Cardiac muscle cell (in vitro differentiated cells and primary cell): ENCODE results near the gene MINDY4. TPM values are rescaled to one million over a fixed set of nuclear protein-coding genes. Genes with fewer than 3 reads are reported as not detected.

Source experiments
- DNase-seq, 2 donors: peaks; one replicate each; pipeline versions ENCODE4 v3.0.0 to v3.0.0-alpha.2; 2010 to 2017; ENCODE audit warnings: low read depth in 1 of 2, low spot score in 1 of 2
- H3K27ac ChIP-seq: fragments of 200-600 bp; sonication (generic); 2 replicates; pipeline ENCODE4 v1.5.1; 2016
- H3K27me3 ChIP-seq: fragments of 200-600 bp; sonication (generic); 2 replicates; pipeline ENCODE4 v1.6.0; 2016; ENCODE audit warnings: control low read depth
- H3K36me3 ChIP-seq: fragments of 200-600 bp; sonication (generic); 2 replicates; pipeline ENCODE4 v1.5.1; 2016; ENCODE audit warnings: control low read depth
- H3K4me1 ChIP-seq: fragments of 200-600 bp; sonication (generic); 2 replicates; pipeline ENCODE4 v1.8.1; 2017; ENCODE audit warnings: low read depth, mild to moderate bottlenecking, mixed run types
- H3K4me3 ChIP-seq: fragments of 200-600 bp; sonication (generic); 2 replicates; pipeline ENCODE4 v1.5.1; 2016; ENCODE audit warnings: mild to moderate bottlenecking
- H3K9me3 ChIP-seq: fragments of 200-600 bp; sonication (generic); 2 replicates; pipeline ENCODE4 v1.5.1; 2017; ENCODE audit warnings: low read depth, mild to moderate bottlenecking, control low read depth
- polyA plus RNA-seq: library from polyadenylated mRNA; unstranded; fragments of >200 nt; fragmentation: Nextera tagmentation; extraction: Ambion mirVana; gene quantifications from 2 replicates; pipeline ENCODE4 v1.2.1, GENCODE V29; 2016
- total RNA-seq: library from RNA; depleted of rRNA; stranded (reverse); fragments of >200 nt; gene quantifications from 2 replicates; pipeline ENCODE4 v1.2.3, GENCODE V29; 2016
- TF ChIP-seq, protein P1 (sequence below): IDR thresholded peaks from 2 replicates; pipeline ENCODE4 v1.5.1; 2012; ENCODE audit warnings: low read depth, mild to moderate bottlenecking, low read length

The MINDY4 gene
- total and polyA plus RNA-seq, 2 experiments from 2014 or later, result 2.7 to 7.5 TPM

DNA sequence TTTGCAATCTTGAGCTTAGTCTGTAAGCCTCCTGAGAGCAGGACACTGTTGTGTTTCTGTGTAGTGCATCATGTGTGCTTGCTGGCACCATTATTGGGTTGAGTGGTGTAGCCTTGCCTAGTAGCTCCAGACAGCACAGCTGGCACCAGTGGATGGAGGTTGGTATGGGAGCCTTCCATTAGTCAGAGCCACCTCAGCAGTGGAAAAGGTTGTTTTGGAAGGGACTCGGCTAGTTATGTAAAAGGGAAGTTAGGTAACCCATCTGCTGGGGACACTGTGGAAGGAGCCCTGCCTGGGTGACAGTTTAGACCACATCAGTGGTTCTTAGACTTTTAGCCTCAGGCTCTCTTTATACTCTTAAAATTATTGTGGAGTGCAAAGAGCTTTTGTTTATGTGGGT lies 16.3 kb downstream of the MINDY4 start:
- peaks cover 2% of the 10 kb centered on the region for H3K4me1 ChIP-seq
- no peaks in the 10 kb centered on the region for H3K9me3 ChIP-seq
- no peak for DNase-seq
- no peaks in the 10 kb centered on the region for H3K36me3 ChIP-seq
- no peaks in the 10 kb centered on the region for H3K27me3 ChIP-seq
- H3K27ac ChIP-seq, result no peak overlapping the region
- TF ChIP-seq, protein P1, sequence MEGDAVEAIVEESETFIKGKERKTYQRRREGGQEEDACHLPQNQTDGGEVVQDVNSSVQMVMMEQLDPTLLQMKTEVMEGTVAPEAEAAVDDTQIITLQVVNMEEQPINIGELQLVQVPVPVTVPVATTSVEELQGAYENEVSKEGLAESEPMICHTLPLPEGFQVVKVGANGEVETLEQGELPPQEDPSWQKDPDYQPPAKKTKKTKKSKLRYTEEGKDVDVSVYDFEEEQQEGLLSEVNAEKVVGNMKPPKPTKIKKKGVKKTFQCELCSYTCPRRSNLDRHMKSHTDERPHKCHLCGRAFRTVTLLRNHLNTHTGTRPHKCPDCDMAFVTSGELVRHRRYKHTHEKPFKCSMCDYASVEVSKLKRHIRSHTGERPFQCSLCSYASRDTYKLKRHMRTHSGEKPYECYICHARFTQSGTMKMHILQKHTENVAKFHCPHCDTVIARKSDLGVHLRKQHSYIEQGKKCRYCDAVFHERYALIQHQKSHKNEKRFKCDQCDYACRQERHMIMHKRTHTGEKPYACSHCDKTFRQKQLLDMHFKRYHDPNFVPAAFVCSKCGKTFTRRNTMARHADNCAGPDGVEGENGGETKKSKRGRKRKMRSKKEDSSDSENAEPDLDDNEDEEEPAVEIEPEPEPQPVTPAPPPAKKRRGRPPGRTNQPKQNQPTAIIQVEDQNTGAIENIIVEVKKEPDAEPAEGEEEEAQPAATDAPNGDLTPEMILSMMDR, result no peak
- H3K4me3 ChIP-seq, result no peak overlapping the region

DNA sequence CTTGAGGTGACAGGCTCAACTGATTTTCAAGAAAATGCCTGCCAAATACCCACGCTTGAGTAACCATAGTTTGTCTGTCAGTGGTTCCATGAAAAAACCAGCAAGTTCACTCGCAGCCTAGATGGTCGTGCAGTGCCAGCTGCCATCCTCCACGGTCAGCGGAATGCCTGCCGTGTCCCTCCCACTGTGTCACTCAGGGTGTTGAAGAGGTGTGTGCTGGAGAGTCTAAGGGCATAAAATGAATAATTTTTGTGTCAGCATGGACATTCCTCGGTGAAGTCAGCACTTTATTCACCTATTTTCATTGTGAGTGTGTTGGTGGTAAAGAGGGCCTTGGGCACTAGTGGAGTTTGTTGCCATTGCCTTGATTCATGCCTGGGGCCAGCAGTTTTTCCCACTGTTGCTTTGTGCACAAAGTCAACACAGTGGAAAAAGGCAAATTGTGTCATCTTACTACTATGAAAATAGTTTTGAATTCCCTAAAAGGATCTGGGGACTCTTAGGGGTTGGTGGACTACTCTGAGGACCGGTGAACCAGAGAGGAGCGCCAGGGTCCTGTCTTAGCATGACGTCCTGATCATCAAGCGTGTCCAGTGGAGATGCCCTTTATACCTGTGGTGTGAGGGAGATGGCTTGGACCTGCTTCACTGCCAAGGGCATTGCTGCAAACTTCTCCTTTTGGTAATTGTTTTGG lies 17.6 kb downstream of the MINDY4 start:
- DNase-seq, result no peak
- Histone ChIP-seq H3K27ac (no peak overlapping the region), H3K36me3 (no peaks in the 10 kb centered on the region), H3K9me3 (no peaks in the 10 kb centered on the region), H3K4me1 (no peaks in the 10 kb centered on the region), H3K27me3 (no peaks in the 10 kb centered on the region), H3K4me3 (no peak overlapping the region)
- TF ChIP-seq, protein P1, result no peak

DNA sequence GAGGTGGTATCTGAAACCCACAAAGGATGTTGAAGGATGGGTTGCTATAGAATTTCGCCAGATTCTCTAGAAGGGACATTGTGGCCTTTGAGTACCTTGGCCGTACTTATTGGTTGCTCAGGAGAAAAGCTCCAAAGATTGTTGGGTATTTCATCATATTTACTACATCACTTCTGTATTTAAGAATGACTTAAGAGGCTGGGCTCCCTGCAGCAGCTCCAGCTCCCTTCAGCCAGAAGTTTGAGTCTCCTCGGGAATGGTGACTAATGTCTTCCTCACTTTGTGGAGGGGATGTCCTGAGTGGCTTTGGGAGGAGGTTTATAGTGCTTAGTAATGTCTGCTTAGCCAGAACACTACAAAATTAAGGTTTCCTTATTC lies 18.1 kb downstream of the MINDY4 start:
- Histone ChIP-seq H3K4me3 (no peak overlapping the region), H3K27me3 (no peaks in the 10 kb centered on the region), H3K27ac (no peak overlapping the region), H3K4me1 (no peaks in the 10 kb centered on the region), H3K9me3 (no peaks in the 10 kb centered on the region), H3K36me3 (no peaks in the 10 kb centered on the region)
- DNase-seq, result peak in 1 of 2 donors; percentile 82
- TF ChIP-seq, protein P1, result no peak

DNA sequence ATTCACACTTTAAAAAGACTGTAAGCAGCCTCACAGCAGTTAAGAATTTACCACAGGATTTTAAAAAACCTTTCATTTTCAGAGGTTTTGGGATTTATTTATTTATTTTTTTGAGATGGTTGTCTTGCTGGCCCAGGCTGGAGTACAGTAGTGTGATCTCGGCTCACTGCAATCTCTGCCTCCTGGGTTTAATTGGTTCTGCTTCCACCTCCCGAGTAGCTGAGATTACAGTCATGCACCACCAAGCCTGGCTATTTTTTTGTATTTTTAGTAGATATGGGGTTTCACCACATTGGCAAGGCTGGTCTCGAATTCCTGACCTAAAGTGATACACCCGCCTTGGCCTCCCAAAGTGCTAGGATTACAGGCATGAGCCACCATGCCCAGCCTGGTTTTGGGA lies 19.1 kb downstream of the MINDY4 start:
- no peaks in the 10 kb centered on the region for H3K36me3 ChIP-seq

DNA sequence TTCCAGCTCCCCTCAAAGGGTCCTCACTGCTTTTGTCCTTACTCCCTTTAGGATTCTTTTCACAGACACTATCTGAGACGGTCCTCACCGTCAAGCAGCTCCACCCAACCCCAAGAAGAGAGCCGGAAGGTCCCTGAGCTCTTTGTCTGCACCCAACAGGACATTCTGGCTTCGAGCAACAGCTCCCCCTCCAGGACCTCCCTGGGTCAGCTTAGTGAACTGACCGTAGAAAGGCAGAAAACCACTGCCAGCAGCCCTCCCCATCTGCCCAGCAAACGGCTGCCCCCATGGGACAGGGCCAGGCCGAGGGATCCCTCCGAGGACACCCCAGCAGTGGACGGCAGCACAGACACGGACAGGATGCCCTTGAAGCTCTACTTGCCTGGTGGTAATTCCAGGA lies 19.9 kb downstream of the MINDY4 start:
- Histone ChIP-seq H3K4me3 (no peak overlapping the region), H3K4me1 (no peaks in the 10 kb centered on the region), H3K27ac (no peak overlapping the region), H3K36me3 (no peaks in the 10 kb centered on the region), H3K9me3 (no peaks in the 10 kb centered on the region), H3K27me3 (no peaks in the 10 kb centered on the region)
- peak in 1 of 2 donors; percentile 16 for DNase-seq
- TF ChIP-seq, protein P1, result peak; percentile 17

More for the DNA sequence above, 19.1 kb downstream of the MINDY4 start:
- Histone ChIP-seq H3K4me1 (no peaks in the 10 kb centered on the region), H3K27ac (no peak overlapping the region), H3K27me3 (no peaks in the 10 kb centered on the region), H3K9me3 (no peaks in the 10 kb centered on the region), H3K4me3 (no peak overlapping the region)
- TF ChIP-seq, protein P1, result no peak
- no peak for DNase-seq
